Immature natural killer cell (primary cell): ENCODE results near the gene ADCY7. TPM values are rescaled to one million over a fixed set of nuclear protein-coding genes. Genes with fewer than 3 reads are reported as not detected.

Source experiments
- DNase-seq, 3 donors: peaks; one replicate each; pipeline ENCODE4 v3.0.0; 2022; ENCODE audit warnings: mixed read lengths in 1 of 3
- H3K27ac Mint-ChIP-seq, 6 donors: one replicate each; pipeline ENCODE4 v1.8.0; 2020; ENCODE audit warnings: mixed read lengths in 6 of 6, mild to moderate bottlenecking in 5 of 6, inconsistent platforms in 4 of 6, moderate library complexity in 3 of 6
- H3K27me3 Mint-ChIP-seq, 3 donors: one replicate each; pipeline ENCODE4 v1.8.0; 2020 to 2021; ENCODE audit warnings: low read depth in 3 of 3, mild to moderate bottlenecking in 3 of 3, mixed read lengths in 3 of 3, moderate library complexity in 3 of 3, inconsistent platforms in 1 of 3
- H3K36me3 Mint-ChIP-seq, 3 donors: one replicate each; pipeline ENCODE4 v1.8.0; 2020; ENCODE audit warnings: mixed read lengths in 3 of 3, inconsistent platforms in 2 of 3, mild to moderate bottlenecking in 2 of 3
- H3K4me1 Mint-ChIP-seq, 2 donors: one replicate each; pipeline ENCODE4 v1.8.0; 2020; ENCODE audit warnings: inconsistent platforms in 2 of 2, mild to moderate bottlenecking in 2 of 2, mixed read lengths in 2 of 2, moderate library complexity in 1 of 2
- H3K4me3 Mint-ChIP-seq, 5 donors: one replicate each; pipeline ENCODE4 v1.8.0; 2020; ENCODE audit warnings: mild to moderate bottlenecking in 5 of 5, mixed read lengths in 5 of 5, inconsistent platforms in 3 of 5, moderate library complexity in 3 of 5
- H3K9me3 Mint-ChIP-seq, 6 donors: one replicate each; pipeline ENCODE4 v1.8.0; 2020; ENCODE audit warnings: mild to moderate bottlenecking in 6 of 6, mixed read lengths in 6 of 6, inconsistent platforms in 4 of 6, moderate library complexity in 3 of 6
- polyA plus RNA-seq, 3 donors: library from polyadenylated mRNA; unstranded; fragments of 300-500 nt; fragmentation: Illumina TruSeq; gene quantifications; one replicate each; pipeline ENCODE4 v1.2.3, GENCODE V29; 2021

ADCY7 gene
- polyA plus RNA-seq, 3 donors from 2014 or later = 97.6 to 209 (median 108) TPM

- peaks cover 0 to 7% (median 3%) of the 10 kb centered on the region in 3 donors for H3K27me3 Mint-ChIP-seq
- peak overlapping the region; percentile 86 to 93 (median 89) for H3K4me3 Mint-ChIP-seq
- H3K36me3 Mint-ChIP-seq = peaks cover 4 to 18% (median 4%) of the 10 kb centered on the region in 3 donors
- H3K27ac Mint-ChIP-seq = peak overlapping the region; percentile 92 to 99 (median 98)
- H3K4me1 Mint-ChIP-seq = peaks cover 96 to 97% of the 10 kb centered on the region in 2 donors
- DNase-seq = peak in 1 of 3 donors; percentile 37
- H3K9me3 Mint-ChIP-seq = no peaks in the 10 kb centered on the region
Observed at GRCh38 chr16:50284131-50284911, 18.0 kb downstream of the ADCY7 start.

GRCh38 chr16:50285406-50286003 is 19.2 kb downstream of the ADCY7 start:
- peak overlapping the region; percentile 27 to 93 (median 87) for H3K4me3 Mint-ChIP-seq
- H3K36me3 Mint-ChIP-seq = peaks cover 4 to 22% (median 4%) of the 10 kb centered on the region in 3 donors
- H3K4me1 Mint-ChIP-seq = peaks cover 96 to 97% of the 10 kb centered on the region in 2 donors
- peaks cover 0 to 7% (median 3%) of the 10 kb centered on the region in 3 donors for H3K27me3 Mint-ChIP-seq
- DNase-seq = no peak
- H3K9me3 Mint-ChIP-seq = no peaks in the 10 kb centered on the region
- peak overlapping the region; percentile 72 to 99 (median 97) for H3K27ac Mint-ChIP-seq

- Mint-ChIP-seq H3K9me3 (no peaks in the 10 kb centered on the region), H3K27me3 (peaks cover 0 to 7% (median 3%) of the 10 kb centered on the region in 3 donors), H3K36me3 (peaks cover 4 to 25% (median 4%) of the 10 kb centered on the region in 3 donors), H3K4me3 (peak overlapping the region in 2 of 5 donors; percentile 55 to 87), H3K27ac (peak overlapping the region; percentile 72 to 98 (median 82)), H3K4me1 (peaks cover 92 to 94% of the 10 kb centered on the region in 2 donors)
- no peak for DNase-seq
Observed at GRCh38 chr16:50286681-50287080, 20.3 kb downstream of the ADCY7 start.

- H3K27ac Mint-ChIP-seq = peak overlapping the region; percentile 78 to 93 (median 90)
- H3K9me3 Mint-ChIP-seq = no peaks in the 10 kb centered on the region
- DNase-seq = no peak
- peaks cover 0 to 5% (median 0%) of the 10 kb centered on the region in 3 donors for H3K27me3 Mint-ChIP-seq
- peaks cover 89 to 93% of the 10 kb centered on the region in 2 donors for H3K4me1 Mint-ChIP-seq
- H3K4me3 Mint-ChIP-seq = peak overlapping the region; percentile 24 to 71 (median 51)
- H3K36me3 Mint-ChIP-seq = peaks cover 4 to 33% (median 4%) of the 10 kb centered on the region in 3 donors
Observed at GRCh38 chr16:50288026-50288425, 21.7 kb downstream of the ADCY7 start.

- DNase-seq = no peak
- H3K36me3 Mint-ChIP-seq = peaks cover 4 to 36% (median 5%) of the 10 kb centered on the region in 3 donors
- H3K27me3 Mint-ChIP-seq = peaks cover 0 to 5% (median 0%) of the 10 kb centered on the region in 3 donors
- H3K4me3 Mint-ChIP-seq = peak overlapping the region in 4 of 5 donors; percentile 35 to 71 (median 58)
- peaks cover 82 to 84% of the 10 kb centered on the region in 2 donors for H3K4me1 Mint-ChIP-seq
- peak overlapping the region; percentile 80 to 95 (median 93) for H3K27ac Mint-ChIP-seq
- H3K9me3 Mint-ChIP-seq = no peaks in the 10 kb centered on the region
Observed at GRCh38 chr16:50288920-50289319, 22.6 kb downstream of the ADCY7 start.

- Mint-ChIP-seq H3K36me3 (peaks cover 4 to 35% (median 8%) of the 10 kb centered on the region in 3 donors), H3K27me3 (peaks cover 0 to 1% (median 0%) of the 10 kb centered on the region in 3 donors), H3K4me3 (peak overlapping the region; percentile 32 to 71 (median 59)), H3K9me3 (no peaks in the 10 kb centered on the region), H3K4me1 (peaks cover 73% of the 10 kb centered on the region in 2 donors), H3K27ac (peak overlapping the region; percentile 80 to 95 (median 93))
- DNase-seq = no peak
Observed at GRCh38 chr16:50289950-50290764, 23.8 kb downstream of the ADCY7 start.

GRCh38 chr16:50290856-50291255 is 24.5 kb downstream of the ADCY7 start:
- Mint-ChIP-seq H3K27ac (peak overlapping the region; percentile 65 to 93 (median 85)), H3K4me1 (peaks cover 73% of the 10 kb centered on the region in 2 donors), H3K4me3 (peak overlapping the region in 2 of 5 donors; percentile 41 to 48), H3K27me3 (peaks cover 0 to 1% (median 0%) of the 10 kb centered on the region in 3 donors), H3K9me3 (no peaks in the 10 kb centered on the region), H3K36me3 (peaks cover 10 to 41% (median 14%) of the 10 kb centered on the region in 3 donors)
- no peak for DNase-seq

GRCh38 chr16:50291719-50292565 is 25.6 kb downstream of the ADCY7 start:
- Mint-ChIP-seq H3K27ac (peak overlapping the region; percentile 67 to 93 (median 88)), H3K4me3 (peak overlapping the region in 4 of 5 donors; percentile 18 to 62 (median 44)), H3K36me3 (peaks cover 7 to 44% (median 17%) of the 10 kb centered on the region in 3 donors), H3K27me3 (peaks cover 0 to 1% (median 1%) of the 10 kb centered on the region in 3 donors), H3K4me1 (peaks cover 65 to 72% of the 10 kb centered on the region in 2 donors), H3K9me3 (no peaks in the 10 kb centered on the region)
- no peak for DNase-seq

GRCh38 chr16:50292566-50292948 is 26.2 kb downstream of the ADCY7 start:
- DNase-seq = no peak
- H3K27ac Mint-ChIP-seq = peak overlapping the region; percentile 57 to 93 (median 70)
- H3K36me3 Mint-ChIP-seq = peaks cover 7 to 44% (median 17%) of the 10 kb centered on the region in 3 donors
- H3K4me1 Mint-ChIP-seq = peaks cover 61 to 70% of the 10 kb centered on the region in 2 donors
- H3K27me3 Mint-ChIP-seq = peaks cover 0 to 1% (median 1%) of the 10 kb centered on the region in 3 donors
- no peak overlapping the region for H3K4me3 Mint-ChIP-seq
- H3K9me3 Mint-ChIP-seq = no peaks in the 10 kb centered on the region

- Mint-ChIP-seq H3K27ac (peak overlapping the region in 5 of 6 donors; percentile 55 to 93 (median 67)), H3K4me1 (peaks cover 55 to 64% of the 10 kb centered on the region in 2 donors), H3K36me3 (peaks cover 7 to 46% (median 17%) of the 10 kb centered on the region in 3 donors), H3K9me3 (no peaks in the 10 kb centered on the region), H3K4me3 (no peak overlapping the region), H3K27me3 (peaks cover 0 to 1% (median 1%) of the 10 kb centered on the region in 3 donors)
- DNase-seq = no peak
Observed at GRCh38 chr16:50293041-50293783, 26.9 kb downstream of the ADCY7 start.

- DNase-seq = no peak
- Mint-ChIP-seq H3K4me3 (no peak overlapping the region), H3K36me3 (peaks cover 7 to 41% (median 13%) of the 10 kb centered on the region in 3 donors), H3K27me3 (peaks cover 0 to 2% (median 1%) of the 10 kb centered on the region in 3 donors), H3K4me1 (peaks cover 45 to 56% of the 10 kb centered on the region in 2 donors), H3K9me3 (no peaks in the 10 kb centered on the region), H3K27ac (peak overlapping the region in 5 of 6 donors; percentile 25 to 88 (median 55))
Observed at GRCh38 chr16:50293994-50294855, 27.9 kb downstream of the ADCY7 start.
